Dedifferentiated amniotic fluid mesenchymal stem cell (primary cell): Measurements from ENCODE around the gene MAP3K6.
"Not testable (repeated sequence)": the region's sequence is repeated elsewhere in the genome, so short reads cannot be mapped to it uniquely, and the experiment has no call there.

Source experiments
- DNase-seq: peaks from one replicate; pipeline ENCODE4 v3.0.0-alpha.2; 2016; ENCODE audit errors: extremely low spot score

MAP3K6 gene

GRCh38 chr1:27366411-27367159, at the start of gene MAP3K6:
Gene MAP3K6, minus strand, starts transcription at chr1:27366961. Its CDS starts 364 bp downstream, at chr1:27366597.
- peak; percentile 63 for DNase-seq

GRCh38 chr1:27414091-27414490, 47.3 kb upstream of the MAP3K6 start:
- DNase-seq, result no peak

GRCh38 chr1:27413004-27413403, 46.2 kb upstream of the MAP3K6 start:
- no peak for DNase-seq

- DNase-seq, result no peak
These were observed 45.7 kb upstream of the MAP3K6 start for GRCh38 chr1:27412502-27412901.

GRCh38 chr1:27410709-27411108, 43.9 kb upstream of the MAP3K6 start:
- DNase-seq, result no peak

GRCh38 chr1:27409669-27410068, 42.9 kb upstream of the MAP3K6 start:
- DNase-seq, result no peak

- DNase-seq, result no peak
These were observed 41.4 kb upstream of the MAP3K6 start for GRCh38 chr1:27408151-27408550.

- not testable (repeated sequence) for DNase-seq
These were observed 40.0 kb upstream of the MAP3K6 start for GRCh38 chr1:27406791-27407190.

GRCh38 chr1:27406362-27406680, 39.6 kb upstream of the MAP3K6 start:
- DNase-seq, result no peak

GRCh38 chr1:27405598-27406361, 39.0 kb upstream of the MAP3K6 start:
- not testable (repeated sequence) for DNase-seq

- no peak for DNase-seq
These were observed 38.3 kb upstream of the MAP3K6 start for GRCh38 chr1:27405074-27405473.

GRCh38 chr1:27403931-27404330, 37.2 kb upstream of the MAP3K6 start:
- no peak for DNase-seq

- peak; percentile 17 for DNase-seq
These were observed 36.4 kb upstream of the MAP3K6 start for GRCh38 chr1:27403065-27403726.

GRCh38 chr1:27402349-27402754, 35.6 kb upstream of the MAP3K6 start:
- DNase-seq, result peak; percentile 40

GRCh38 chr1:27400963-27401341, 34.2 kb upstream of the MAP3K6 start:
- no peak for DNase-seq

GRCh38 chr1:27400082-27400962, 33.6 kb upstream of the MAP3K6 start:
- no peak for DNase-seq

- no peak for DNase-seq
These were observed 32.7 kb upstream of the MAP3K6 start for GRCh38 chr1:27399251-27400025.

GRCh38 chr1:27398405-27399149, 31.8 kb upstream of the MAP3K6 start:
- no peak for DNase-seq

GRCh38 chr1:27397749-27398148, 31.0 kb upstream of the MAP3K6 start:
- no peak for DNase-seq

- no peak for DNase-seq
These were observed 30.3 kb upstream of the MAP3K6 start for GRCh38 chr1:27397110-27397509.
